HPDE6-E6E7 (cell line): ENCODE data around the gene MSI2.
"Not testable (repeated sequence)": the region's sequence is repeated elsewhere in the genome, so short reads cannot be mapped to it uniquely, and the experiment has no call there.

ENCODE experiments used
- DNase-seq: peaks from one replicate; pipeline ENCODE4 v3.0.0; 2011; ENCODE audit warnings: missing footprints; ENCODE audit errors: extremely low spot score

The MSI2 gene

GRCh38 chr17:57614742-57615141, 358.4 kb downstream of the MSI2 start:
- DNase-seq: no peak

GRCh38 chr17:57615836-57616757, 359.8 kb downstream of the MSI2 start:
- no peak for DNase-seq

GRCh38 chr17:57617218-57617617, 360.9 kb downstream of the MSI2 start:
- no peak for DNase-seq

- DNase-seq: no peak
These were observed 363.0 kb downstream of the MSI2 start for GRCh38 chr17:57619061-57619937.

GRCh38 chr17:57620576-57620975, 364.3 kb downstream of the MSI2 start:
- DNase-seq: no peak

- not testable (repeated sequence) for DNase-seq
These were observed 365.5 kb downstream of the MSI2 start for GRCh38 chr17:57621791-57622190.

GRCh38 chr17:57622306-57622682, 366.0 kb downstream of the MSI2 start:
- DNase-seq: no peak

- no peak for DNase-seq
These were observed 366.5 kb downstream of the MSI2 start for GRCh38 chr17:57622683-57623433.

- no peak for DNase-seq
These were observed 367.3 kb downstream of the MSI2 start for GRCh38 chr17:57623620-57624019.

GRCh38 chr17:57624386-57624785, 368.1 kb downstream of the MSI2 start:
- DNase-seq: no peak

- no peak for DNase-seq
These were observed 369.2 kb downstream of the MSI2 start for GRCh38 chr17:57625511-57625910.

- DNase-seq: no peak
These were observed 369.6 kb downstream of the MSI2 start for GRCh38 chr17:57625957-57626356.

- no peak for DNase-seq
These were observed 370.3 kb downstream of the MSI2 start for GRCh38 chr17:57626520-57627210.

- no peak for DNase-seq
These were observed 371.3 kb downstream of the MSI2 start for GRCh38 chr17:57627591-57627990.

- no peak for DNase-seq
These were observed 372.1 kb downstream of the MSI2 start for GRCh38 chr17:57628421-57628820.

- DNase-seq: no peak
These were observed 373.1 kb downstream of the MSI2 start for GRCh38 chr17:57629470-57629869.

GRCh38 chr17:57629886-57630285, 373.6 kb downstream of the MSI2 start:
- DNase-seq: no peak

GRCh38 chr17:57630736-57631135, 374.4 kb downstream of the MSI2 start:
- DNase-seq: no peak

GRCh38 chr17:57631871-57632270, 375.5 kb downstream of the MSI2 start:
- DNase-seq: no peak

GRCh38 chr17:57632294-57632693, 376.0 kb downstream of the MSI2 start:
- no peak for DNase-seq

GRCh38 chr17:57633236-57633635, 376.9 kb downstream of the MSI2 start:
- DNase-seq: no peak
